ENCODE measurements around the gene PIBF1.

DNA sequence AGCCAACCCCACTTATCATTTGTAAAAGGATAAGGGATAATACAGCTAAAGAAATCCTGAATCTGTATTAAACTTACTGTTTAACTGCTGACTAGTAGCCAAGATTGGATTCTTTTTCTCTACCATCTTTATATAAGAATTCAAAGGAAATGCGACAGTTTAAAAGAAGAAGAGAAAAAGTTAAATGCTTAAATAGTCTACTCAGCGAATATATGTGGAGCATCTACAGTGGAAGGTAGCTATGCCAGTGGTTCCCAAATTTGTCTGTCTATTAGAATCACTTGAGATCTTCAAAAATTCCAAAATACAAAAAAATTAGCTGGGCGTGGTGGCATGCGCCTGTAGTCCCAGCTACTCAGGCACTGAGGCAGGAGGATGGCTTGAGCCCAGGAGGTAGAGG is 216.1 kb downstream of the PIBF1 start:
- TF ChIP-seq, protein P1, sequence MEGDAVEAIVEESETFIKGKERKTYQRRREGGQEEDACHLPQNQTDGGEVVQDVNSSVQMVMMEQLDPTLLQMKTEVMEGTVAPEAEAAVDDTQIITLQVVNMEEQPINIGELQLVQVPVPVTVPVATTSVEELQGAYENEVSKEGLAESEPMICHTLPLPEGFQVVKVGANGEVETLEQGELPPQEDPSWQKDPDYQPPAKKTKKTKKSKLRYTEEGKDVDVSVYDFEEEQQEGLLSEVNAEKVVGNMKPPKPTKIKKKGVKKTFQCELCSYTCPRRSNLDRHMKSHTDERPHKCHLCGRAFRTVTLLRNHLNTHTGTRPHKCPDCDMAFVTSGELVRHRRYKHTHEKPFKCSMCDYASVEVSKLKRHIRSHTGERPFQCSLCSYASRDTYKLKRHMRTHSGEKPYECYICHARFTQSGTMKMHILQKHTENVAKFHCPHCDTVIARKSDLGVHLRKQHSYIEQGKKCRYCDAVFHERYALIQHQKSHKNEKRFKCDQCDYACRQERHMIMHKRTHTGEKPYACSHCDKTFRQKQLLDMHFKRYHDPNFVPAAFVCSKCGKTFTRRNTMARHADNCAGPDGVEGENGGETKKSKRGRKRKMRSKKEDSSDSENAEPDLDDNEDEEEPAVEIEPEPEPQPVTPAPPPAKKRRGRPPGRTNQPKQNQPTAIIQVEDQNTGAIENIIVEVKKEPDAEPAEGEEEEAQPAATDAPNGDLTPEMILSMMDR (IDR thresholded peaks at IDR 0.05) = no peak
- TF ChIP-seq POLR2A (IDR thresholded peaks at IDR 0.05) (no peak), POLR2AphosphoS5 (IDR thresholded peaks at IDR 0.05) (no peak)
